GM18508 (cell line): Measurements from ENCODE around the gene DHX58.

Source experiments
- ATAC-seq: cut with Tn5 transposase; IDR thresholded peaks from one replicate; pipeline ENCODE4 v1.9.1; 2021; ENCODE audit warnings: moderate number of reproducible peaks; ENCODE audit not compliant: insufficient read depth, unreplicated experiment

The DHX58 gene

GRCh38 chr17:42087736-42088705 lies 24.5 kb downstream of the DHX58 start:
- no peak for ATAC-seq

- no peak for ATAC-seq
Measured at GRCh38 chr17:42087042-42087701, 25.3 kb downstream of the DHX58 start.

GRCh38 chr17:42081516-42082129 lies 30.9 kb downstream of the DHX58 start:
- no peak for ATAC-seq

GRCh38 chr17:42079541-42079940 lies 33.0 kb downstream of the DHX58 start:
- no peak for ATAC-seq

GRCh38 chr17:42078396-42079043 lies 34.0 kb downstream of the DHX58 start:
- no peak for ATAC-seq

- no peak for ATAC-seq
Measured at GRCh38 chr17:42077755-42078154, 34.8 kb downstream of the DHX58 start.

GRCh38 chr17:42076797-42077559 lies 35.5 kb downstream of the DHX58 start:
- ATAC-seq: no peak

- ATAC-seq: no peak
Measured at GRCh38 chr17:42075789-42076188, 36.7 kb downstream of the DHX58 start.

- ATAC-seq: no peak
Measured at GRCh38 chr17:42072323-42073187, 40.0 kb downstream of the DHX58 start.

GRCh38 chr17:42071810-42072209 lies 40.7 kb downstream of the DHX58 start:
- ATAC-seq: no peak

- ATAC-seq: no peak
Measured at GRCh38 chr17:42068979-42069378, 43.5 kb downstream of the DHX58 start.

- ATAC-seq: no peak
Measured at GRCh38 chr17:42067371-42068091, 45.0 kb downstream of the DHX58 start.

GRCh38 chr17:42065201-42065600 lies 47.3 kb downstream of the DHX58 start:
- ATAC-seq: no peak

GRCh38 chr17:42062681-42063080 lies 49.8 kb downstream of the DHX58 start:
- no peak for ATAC-seq

- no peak for ATAC-seq
Measured at GRCh38 chr17:42061646-42062487, 50.6 kb downstream of the DHX58 start.

GRCh38 chr17:42060231-42060630 lies 52.3 kb downstream of the DHX58 start:
- no peak for ATAC-seq

GRCh38 chr17:42059815-42060214 lies 52.7 kb downstream of the DHX58 start:
- no peak for ATAC-seq
